Loucy (cell line): ENCODE measurements around the gene RPP25L.

Source experiments
- CTCF ChIP-seq: fragments of 200-600 bp; sonication (generic); conservative IDR thresholded peaks from 2 replicates; pipeline ENCODE4 v1.5.1; 2014; ENCODE audit warnings: mild to moderate bottlenecking, antibody characterized with exemption, low read length
- EZH2phosphoT487 ChIP-seq: fragments of 200-600 bp; IDR thresholded peaks from 2 replicates; pipeline ENCODE4 v1.6.1; 2018; ENCODE audit warnings: antibody characterized with exemption, mild to moderate bottlenecking, moderate library complexity, borderline replicate concordance

- no peak for TF ChIP-seq CTCF
- TF ChIP-seq EZH2phosphoT487 = no peak
Observed at GRCh38 chr9:34624475-34625185, 12.7 kb upstream of the RPP25L start.
